PC-9 (cell line): Measurements from ENCODE around the gene PIWIL4. TPM values are rescaled to one million over a fixed set of nuclear protein-coding genes. Genes with fewer than 3 reads are reported as not detected.

Source experiments
- BruUV-seq: library from RNA; stranded (reverse); fragments of 400-500 nt; replicated peaks from 2 replicates; lab custom pipeline; 2021; lab: Mats Ljungman, UMichigan
- CTCF ChIA-PET: fragments of 300-600 bp; sonication (Branson Sonifier 250); formaldehyde crosslinking; loops from one replicate; lab custom pipeline; 2022; ENCODE audit warnings: antibody characterized with exemption; lab: Charles Lee
- POLR2A ChIA-PET: fragments of 300-600 bp; sonication (Branson Sonifier 250); formaldehyde crosslinking; loops from one replicate; lab custom pipeline; 2022; ENCODE audit warnings: antibody characterized with exemption; ENCODE audit not compliant: unreplicated experiment; lab: Charles Lee
- DNase-seq, 2 experiments: peaks; one replicate each; pipeline versions ENCODE4 v3.0.0 to v3.0.0-alpha.2; 2015 to 2022; ENCODE audit warnings: mixed read lengths in 1 of 2
- H2AFZ ChIP-seq: fragments of 200-600 bp; sonication (generic); 2 replicates; pipeline ENCODE4 v1.8.1; 2017; ENCODE audit warnings: antibody characterized with exemption
- H3F3A ChIP-seq: fragments of 200-600 bp; sonication (generic); 2 replicates; pipeline ENCODE4 v1.8.1; 2017; ENCODE audit warnings: antibody characterized with exemption, mild to moderate bottlenecking, low read depth; ENCODE audit not compliant: insufficient read depth
- H3K27ac ChIP-seq: fragments of 200-600 bp; sonication (generic); 2 replicates; pipeline ENCODE4 v1.6.1; 2016; ENCODE audit warnings: mixed run types
- H3K27me3 ChIP-seq: fragments of 200-600 bp; sonication (generic); 2 replicates; pipeline ENCODE4 v1.6.1; 2016; ENCODE audit warnings: low read depth, mixed run types; ENCODE audit not compliant: insufficient read depth
- H3K36me3 ChIP-seq: fragments of 200-600 bp; sonication (generic); 2 replicates; pipeline ENCODE4 v1.6.1; 2016; ENCODE audit warnings: low read depth, mixed run types
- H3K4me1 ChIP-seq: fragments of 200-600 bp; sonication (generic); replicated peaks from 2 replicates; pipeline ENCODE4 v1.6.1; 2016; ENCODE audit warnings: mixed run types; ENCODE audit not compliant: insufficient read depth
- H3K4me2 ChIP-seq: fragments of 200-600 bp; sonication (generic); 2 replicates; pipeline ENCODE4 v1.6.1; 2017; ENCODE audit warnings: mixed run types
- H3K4me3 ChIP-seq: fragments of 200-600 bp; sonication (generic); 2 replicates; pipeline ENCODE4 v1.6.1; 2016; ENCODE audit warnings: mixed run types
- H3K79me2 ChIP-seq: fragments of 200-600 bp; sonication (generic); 2 replicates; pipeline ENCODE4 v1.6.1; 2017; ENCODE audit warnings: low read depth, mixed run types
- H3K9me2 ChIP-seq: fragments of 200-600 bp; sonication (generic); 2 replicates; pipeline ENCODE4 v1.8.1; 2017; ENCODE audit warnings: mild to moderate bottlenecking; ENCODE audit not compliant: insufficient read depth
- H3K9me3 ChIP-seq: fragments of 200-600 bp; sonication (generic); 2 replicates; pipeline ENCODE4 v1.8.1; 2016; ENCODE audit warnings: low read depth; ENCODE audit not compliant: insufficient read depth
- H4K20me1 ChIP-seq: fragments of 200-600 bp; sonication (generic); 2 replicates; pipeline ENCODE4 v1.8.1; 2017; ENCODE audit not compliant: insufficient read depth
- EZH2 ChIP-seq: fragments of 200-600 bp; sonication (generic); IDR thresholded peaks from 2 replicates; pipeline ENCODE4 v1.8.0; 2017; ENCODE audit warnings: antibody characterized with exemption, low read depth
- intact Hi-C: fragments of 100-400 bp; cut with micrococcal nuclease; formaldehyde crosslinking; loops from one replicate; pipeline ENCODE4 v1.10.0; 2022; ENCODE audit not compliant: unreplicated experiment
- total RNA-seq: library from RNA; stranded (reverse); gene quantifications from 2 replicates; pipeline ENCODE4 v1.2.3, GENCODE V29; 2021
- TF ChIP-seq, protein P1 (sequence below): fragments of 200-600 bp; sonication (generic); conservative IDR thresholded peaks from 2 replicates; pipeline ENCODE4 v1.6.1; 2017; ENCODE audit warnings: mixed run types, antibody characterized with exemption, mild to moderate bottlenecking, moderate library complexity

Gene PIWIL4
- total RNA-seq, 1 experiment from 2014 or later: 0.26 TPM

DNA sequence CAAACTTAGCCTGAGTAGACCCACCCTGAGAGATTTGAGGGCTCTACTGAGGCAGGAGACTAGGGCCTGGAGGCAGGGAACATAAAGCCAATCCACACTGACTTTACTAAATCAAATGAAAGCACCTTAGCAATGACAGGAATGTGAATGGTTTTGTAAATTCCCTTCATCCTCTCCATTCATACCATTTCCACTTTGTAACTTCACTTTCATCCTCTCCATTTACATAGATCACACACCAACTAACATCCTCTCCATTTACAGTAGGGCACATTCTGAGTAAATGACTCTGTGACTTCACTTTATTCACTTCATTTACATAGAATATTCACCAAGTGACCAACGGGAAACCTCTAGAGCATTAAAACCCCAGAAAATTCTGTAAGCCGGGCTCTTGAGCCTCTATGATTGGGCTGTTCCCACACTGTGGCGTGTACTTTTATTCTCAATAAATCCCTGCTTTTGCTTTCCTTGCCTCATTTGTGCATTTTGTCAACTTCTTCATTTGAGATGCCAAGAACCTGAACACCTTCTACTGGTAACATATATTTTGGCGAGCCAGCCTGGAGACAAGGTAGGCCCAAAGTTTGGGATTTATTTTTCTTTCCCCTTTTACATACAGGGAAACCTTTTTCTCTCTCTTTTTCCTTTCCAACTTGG, 82.9 kb downstream of the PIWIL4 start:
- no peaks in the 10 kb centered on the region for H3K9me2 ChIP-seq
- no peaks in the 10 kb centered on the region for H4K20me1 ChIP-seq
- ChIA-PET CTCF (no interaction called here), POLR2A (no interaction called here)
- no peaks in the 10 kb centered on the region for H3K36me3 ChIP-seq
- peaks cover 9% of the 10 kb centered on the region for H3K4me1 ChIP-seq
- DNase-seq: no peak
- no TSS peak for BruUV-seq
- intact Hi-C loops: no loop called here
- no peaks in the 10 kb centered on the region; the same call in 1 of the 2 replicates for H3F3A ChIP-seq
- no peak overlapping the region for H3K27ac ChIP-seq
- no peaks in the 10 kb centered on the region for H3K27me3 ChIP-seq
- H3K9me3 ChIP-seq: no peaks in the 10 kb centered on the region
- no peaks in the 10 kb centered on the region for H3K79me2 ChIP-seq
- no peak for TF ChIP-seq EZH2
- TF ChIP-seq, protein P1, sequence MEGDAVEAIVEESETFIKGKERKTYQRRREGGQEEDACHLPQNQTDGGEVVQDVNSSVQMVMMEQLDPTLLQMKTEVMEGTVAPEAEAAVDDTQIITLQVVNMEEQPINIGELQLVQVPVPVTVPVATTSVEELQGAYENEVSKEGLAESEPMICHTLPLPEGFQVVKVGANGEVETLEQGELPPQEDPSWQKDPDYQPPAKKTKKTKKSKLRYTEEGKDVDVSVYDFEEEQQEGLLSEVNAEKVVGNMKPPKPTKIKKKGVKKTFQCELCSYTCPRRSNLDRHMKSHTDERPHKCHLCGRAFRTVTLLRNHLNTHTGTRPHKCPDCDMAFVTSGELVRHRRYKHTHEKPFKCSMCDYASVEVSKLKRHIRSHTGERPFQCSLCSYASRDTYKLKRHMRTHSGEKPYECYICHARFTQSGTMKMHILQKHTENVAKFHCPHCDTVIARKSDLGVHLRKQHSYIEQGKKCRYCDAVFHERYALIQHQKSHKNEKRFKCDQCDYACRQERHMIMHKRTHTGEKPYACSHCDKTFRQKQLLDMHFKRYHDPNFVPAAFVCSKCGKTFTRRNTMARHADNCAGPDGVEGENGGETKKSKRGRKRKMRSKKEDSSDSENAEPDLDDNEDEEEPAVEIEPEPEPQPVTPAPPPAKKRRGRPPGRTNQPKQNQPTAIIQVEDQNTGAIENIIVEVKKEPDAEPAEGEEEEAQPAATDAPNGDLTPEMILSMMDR: no peak
- no peak overlapping the region for H3K4me2 ChIP-seq
- no peak overlapping the region for H3K4me3 ChIP-seq
- no peak overlapping the region for H2AFZ ChIP-seq

DNA sequence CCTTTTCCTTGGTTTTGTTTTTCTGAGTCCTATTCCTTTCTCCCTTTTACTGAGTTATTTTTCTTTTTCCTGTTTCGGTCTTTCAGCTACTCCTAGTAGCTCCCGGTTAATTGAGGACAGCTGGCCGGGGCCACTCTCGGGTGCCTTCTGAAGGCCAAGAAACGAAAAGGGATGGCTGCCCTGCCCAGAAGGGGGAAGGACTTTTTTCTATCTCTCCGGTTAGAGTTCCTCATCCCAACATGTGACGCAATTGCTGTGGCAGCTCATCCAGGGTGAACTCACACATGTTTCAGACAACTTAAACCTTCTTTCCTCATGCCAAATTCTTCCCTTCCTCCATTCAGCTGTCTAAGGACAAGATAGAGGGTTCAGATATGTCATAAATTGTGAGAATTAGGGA, 83.6 kb downstream of the PIWIL4 start:
- Histone ChIP-seq H3K4me3 (no peak overlapping the region), H4K20me1 (no peaks in the 10 kb centered on the region), H3K79me2 (no peaks in the 10 kb centered on the region), H3K4me1 (peaks cover 2% of the 10 kb centered on the region), H3F3A (no peaks in the 10 kb centered on the region; the same call in 1 of the 2 replicates), H3K4me2 (no peak overlapping the region), H3K27ac (no peak overlapping the region), H2AFZ (no peak overlapping the region), H3K9me2 (no peaks in the 10 kb centered on the region), H3K36me3 (no peaks in the 10 kb centered on the region), H3K27me3 (no peaks in the 10 kb centered on the region), H3K9me3 (no peaks in the 10 kb centered on the region)
- DNase-seq: no peak
- ChIA-PET CTCF (no interaction called here), POLR2A (no interaction called here)
- no TSS peak for BruUV-seq
- TF ChIP-seq EZH2: no peak
- TF ChIP-seq, protein P1: no peak
- intact Hi-C loops: no loop called here

DNA sequence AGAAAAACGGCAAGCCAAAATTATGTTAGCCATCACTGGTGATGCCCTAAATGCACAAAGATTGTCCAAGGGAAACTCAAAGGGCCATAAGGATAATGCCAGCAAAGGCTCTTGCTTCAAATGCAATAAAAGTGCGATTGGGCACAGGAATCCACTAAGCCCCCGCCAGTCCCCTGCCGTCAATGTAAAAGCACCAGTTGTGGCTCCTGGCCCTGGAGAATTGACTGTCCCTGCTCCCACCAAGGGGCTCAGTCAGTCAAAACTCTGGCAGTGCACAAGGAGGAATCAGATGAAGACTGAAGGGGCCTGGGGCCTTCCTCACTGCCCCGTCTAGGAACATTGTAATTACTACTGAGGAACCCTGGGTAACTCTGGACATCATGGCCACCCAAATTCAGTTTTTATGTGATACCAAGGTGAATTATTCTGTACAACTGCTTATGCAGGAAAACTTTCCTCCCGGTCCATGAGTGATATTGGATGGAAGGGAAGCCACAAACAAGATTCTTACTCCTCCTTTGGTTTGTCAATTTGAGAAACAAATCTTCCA, 85.6 kb downstream of the PIWIL4 start:
- BruUV-seq: no TSS peak
- CTCF ChIA-PET: no interaction called here

More for the DNA sequence above, 85.6 kb downstream of the PIWIL4 start:
- Histone ChIP-seq H3K27ac (no peak overlapping the region), H3K4me3 (no peak overlapping the region), H3K9me3 (0 out of 2 replicates have a peak, but pooled peaks cover 5% of the 10 kb centered on the region), H3K79me2 (no peaks in the 10 kb centered on the region), H3K36me3 (no peaks in the 10 kb centered on the region), H3F3A (no peaks in the 10 kb centered on the region), H3K27me3 (no peaks in the 10 kb centered on the region), H3K9me2 (no peaks in the 10 kb centered on the region), H3K4me1 (no peaks in the 10 kb centered on the region), H3K4me2 (no peak overlapping the region), H2AFZ (no peak overlapping the region), H4K20me1 (no peaks in the 10 kb centered on the region)
- intact Hi-C loops: no loop called here
- TF ChIP-seq, protein P1: no peak
- TF ChIP-seq EZH2: no peak
- POLR2A ChIA-PET: no interaction called here
- no peak for DNase-seq
